Measurements from ENCODE around the gene KIRREL1. TPM values are rescaled to one million over a fixed set of nuclear protein-coding genes. Genes with fewer than 3 reads are reported as not detected.

KIRREL1 gene
- total RNA-seq, 2 donors from 2014 or later, result 22.8 to 26.5 TPM

DNA sequence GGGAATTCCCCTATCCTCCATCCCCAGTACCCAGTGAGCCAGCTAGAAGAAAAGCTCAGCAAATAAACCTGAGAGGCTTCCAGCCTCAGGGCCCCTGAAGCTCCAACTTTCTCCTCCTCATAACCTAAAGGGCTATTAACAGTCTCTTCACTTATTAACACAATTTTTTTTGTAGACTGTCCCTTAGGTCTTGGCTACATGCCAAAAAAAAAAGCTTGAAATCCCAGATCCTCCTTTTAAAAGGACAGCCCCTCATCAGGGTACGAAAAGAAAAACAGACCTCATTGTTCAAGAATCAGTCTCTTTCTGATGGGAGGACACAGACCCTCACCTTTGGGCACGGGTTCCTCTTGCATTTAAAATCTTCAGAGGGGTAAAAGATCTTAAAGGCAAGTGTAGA, 114.5 kb downstream of the KIRREL1 start:
- no peaks in the 10 kb centered on the region for H3K36me3 Mint-ChIP-seq (ENCODE audit: low read depth)
- H3K27me3 Mint-ChIP-seq (ENCODE audit: insufficient read depth), result peaks cover 22% of the 10 kb centered on the region
- DNase-seq, result no peak
- H3K9me3 ChIP-seq (ENCODE audit: control insufficient read depth, low read length), result no peaks in the 10 kb centered on the region
- no peaks in the 10 kb centered on the region for H3K36me3 ChIP-seq (ENCODE audit: control insufficient read depth, insufficient read depth, low read length)
- peaks cover 30% of the 10 kb centered on the region for H3K4me1 Mint-ChIP-seq
- WGBS, 2 experiments (ENCODE audit: insufficient coverage in 1 of 2, insufficient read length in 1 of 2), result 77 to 92% methylated on average over 2 of the region's 2 CpGs
- no peak overlapping the region for H3K27ac Mint-ChIP-seq
- TF ChIP-seq CTCF (conservative IDR thresholded peaks at IDR 0.05), result no peak
- H3K9ac ChIP-seq (ENCODE audit: extremely low read depth, low read length, poor library complexity, severe bottlenecking), result no peak overlapping the region
- peaks cover 2% of the 10 kb centered on the region for H3K4me1 ChIP-seq (ENCODE audit: control insufficient read depth, insufficient read depth, low read length)
- H3K4me3 Mint-ChIP-seq, result no peak overlapping the region
- H3K9me3 Mint-ChIP-seq, result peaks cover 3% of the 10 kb centered on the region
- H3K27me3 ChIP-seq (ENCODE audit: control insufficient read depth, insufficient read depth, low read length, poor library complexity, severe bottlenecking), result peaks cover 11% of the 10 kb centered on the region
- no peak overlapping the region for H3K4me3 ChIP-seq (ENCODE audit: low read length)
- no peak overlapping the region for H3K27ac ChIP-seq (ENCODE audit: low read depth, low read length)

DNA sequence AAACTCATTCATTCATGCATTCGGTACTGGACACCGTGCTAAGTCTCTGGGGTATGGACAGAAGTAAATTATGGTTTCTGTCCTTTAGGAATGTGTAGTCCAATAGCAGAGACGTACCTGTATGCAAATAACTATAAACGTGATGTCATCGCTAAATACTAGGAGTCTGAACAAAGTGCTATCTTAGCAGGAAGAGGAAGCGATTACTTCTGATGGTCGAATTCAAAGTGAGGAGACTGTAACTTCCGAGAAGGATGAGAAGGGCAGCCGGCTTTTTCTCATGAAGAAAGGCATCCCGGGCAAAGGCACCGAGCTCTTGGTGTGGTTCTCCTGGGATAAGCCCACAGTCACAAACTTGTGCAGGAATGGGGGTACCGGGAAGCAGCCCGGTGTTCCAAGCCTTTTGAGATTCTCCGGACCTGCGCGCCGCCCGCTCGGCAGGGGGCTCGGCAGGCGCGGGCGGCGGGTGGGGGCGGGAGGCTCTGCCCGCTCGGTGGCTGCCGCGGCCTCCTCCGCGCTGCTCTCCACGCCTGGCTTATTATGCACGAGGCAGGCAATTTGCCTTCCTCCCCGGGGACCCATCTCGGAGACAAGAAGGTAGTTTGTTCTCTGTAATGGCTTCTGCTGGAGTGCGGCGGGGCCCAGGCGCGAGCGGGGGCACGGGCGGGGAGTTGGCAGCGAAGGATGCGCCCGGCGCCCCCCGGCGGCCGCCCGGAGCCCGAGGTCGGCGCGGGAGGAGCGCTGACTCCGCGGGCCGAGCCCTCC, 119.7 kb downstream of the KIRREL1 start:
- Mint-ChIP-seq H3K4me3 (peak overlapping the region; percentile 59), H3K9me3 (peaks cover 3% of the 10 kb centered on the region), H3K27ac (no peak overlapping the region), H3K27me3 (ENCODE audit: insufficient read depth) (peaks cover 47% of the 10 kb centered on the region), H3K4me1 (peaks cover 14% of the 10 kb centered on the region), H3K36me3 (ENCODE audit: low read depth) (no peaks in the 10 kb centered on the region)
- Histone ChIP-seq H3K9ac (ENCODE audit: extremely low read depth, low read length, poor library complexity, severe bottlenecking) (no peak overlapping the region), H3K27me3 (ENCODE audit: control insufficient read depth, insufficient read depth, low read length, poor library complexity, severe bottlenecking) (peaks cover 32% of the 10 kb centered on the region), H3K4me1 (ENCODE audit: control insufficient read depth, insufficient read depth, low read length) (no peaks in the 10 kb centered on the region), H3K4me3 (ENCODE audit: low read length) (peak overlapping the region; percentile 76), H3K9me3 (ENCODE audit: control insufficient read depth, low read length) (no peaks in the 10 kb centered on the region), H3K36me3 (ENCODE audit: control insufficient read depth, insufficient read depth, low read length) (no peaks in the 10 kb centered on the region), H3K27ac (ENCODE audit: low read depth, low read length) (no peak overlapping the region)
- TF ChIP-seq CTCF (conservative IDR thresholded peaks at IDR 0.05), result peak; percentile 89
- 7 to 16% methylated on average over 25 to 58 of the region's 58 CpGs for WGBS, 2 experiments (ENCODE audit: insufficient coverage in 1 of 2, insufficient read length in 1 of 2)
- peak; percentile 85 for DNase-seq

DNA sequence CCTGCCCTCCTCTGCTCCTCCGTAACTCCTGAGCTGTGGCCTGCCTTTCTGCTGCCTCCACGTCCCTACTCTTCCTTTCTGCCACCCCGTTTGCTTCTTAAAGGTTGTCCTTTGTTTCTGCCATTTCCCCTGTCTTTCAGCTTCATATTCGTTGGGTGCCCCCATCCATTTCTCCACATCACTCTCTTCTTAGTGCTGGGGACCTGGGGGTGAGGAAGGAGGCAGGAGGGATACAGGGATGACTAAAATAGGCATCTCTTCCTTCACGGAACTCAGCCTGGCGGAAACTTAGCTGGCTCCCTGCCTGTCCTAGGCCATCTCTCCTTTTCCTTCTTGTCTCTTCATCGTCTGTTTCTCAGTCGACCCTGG, 120.3 kb downstream of the KIRREL1 start:
- TF ChIP-seq CTCF (conservative IDR thresholded peaks at IDR 0.05), result no peak
- peak overlapping the region; percentile 59 for H3K4me3 Mint-ChIP-seq
- Histone ChIP-seq H3K9me3 (ENCODE audit: control insufficient read depth, low read length) (no peaks in the 10 kb centered on the region), H3K27me3 (ENCODE audit: control insufficient read depth, insufficient read depth, low read length, poor library complexity, severe bottlenecking) (peaks cover 32% of the 10 kb centered on the region), H3K27ac (ENCODE audit: low read depth, low read length) (no peak overlapping the region), H3K36me3 (ENCODE audit: control insufficient read depth, insufficient read depth, low read length) (no peaks in the 10 kb centered on the region), H3K9ac (ENCODE audit: extremely low read depth, low read length, poor library complexity, severe bottlenecking) (no peak overlapping the region), H3K4me1 (ENCODE audit: control insufficient read depth, insufficient read depth, low read length) (peaks cover 2% of the 10 kb centered on the region), H3K4me3 (ENCODE audit: low read length) (peak overlapping the region; percentile 76)
- H3K27ac Mint-ChIP-seq, result no peak overlapping the region
- H3K4me1 Mint-ChIP-seq, result peaks cover 19% of the 10 kb centered on the region
- peaks cover 3% of the 10 kb centered on the region for H3K9me3 Mint-ChIP-seq
- DNase-seq, result no peak
- 43 to 49% methylated on average over 6 to 8 of the region's 8 CpGs for WGBS, 2 experiments (ENCODE audit: insufficient coverage in 1 of 2, insufficient read length in 1 of 2)
- H3K27me3 Mint-ChIP-seq (ENCODE audit: insufficient read depth), result peaks cover 46% of the 10 kb centered on the region
- H3K36me3 Mint-ChIP-seq (ENCODE audit: low read depth), result no peaks in the 10 kb centered on the region

All from endodermal cell (in vitro differentiated cells).